GM19035 (cell line): ENCODE measurements around the gene TRDN.
"Not testable (repeated sequence)": the region's sequence is repeated elsewhere in the genome, so short reads cannot be mapped to it uniquely, and the experiment has no call there.

Experiments
- ATAC-seq: cut with Tn5 transposase; IDR thresholded peaks from one replicate; pipeline ENCODE4 v1.9.1; 2021; ENCODE audit not compliant: unreplicated experiment

Gene TRDN

GRCh38 chr6:123509112-123509511, 127.6 kb downstream of the TRDN start:
- ATAC-seq = no peak

GRCh38 chr6:123508290-123508689, 128.5 kb downstream of the TRDN start:
- ATAC-seq = no peak

- ATAC-seq = no peak
Measured at GRCh38 chr6:123507582-123507981, 129.2 kb downstream of the TRDN start.

- ATAC-seq = no peak
Measured at GRCh38 chr6:123503619-123504018, 133.1 kb downstream of the TRDN start.

GRCh38 chr6:123497025-123497424, 139.7 kb downstream of the TRDN start:
- no peak for ATAC-seq

- ATAC-seq = no peak
Measured at GRCh38 chr6:123489589-123489988, 147.2 kb downstream of the TRDN start.

GRCh38 chr6:123480986-123481385, 155.8 kb downstream of the TRDN start:
- no peak for ATAC-seq

- ATAC-seq = not testable (repeated sequence)
Measured at GRCh38 chr6:123472025-123472702, 164.6 kb downstream of the TRDN start.

GRCh38 chr6:123467392-123467791, 169.4 kb downstream of the TRDN start:
- no peak for ATAC-seq

- no peak for ATAC-seq
Measured at GRCh38 chr6:123462152-123462551, 174.6 kb downstream of the TRDN start.

- no peak for ATAC-seq
Measured at GRCh38 chr6:123458218-123458617, 178.5 kb downstream of the TRDN start.

- no peak for ATAC-seq
Measured at GRCh38 chr6:123456836-123457235, 179.9 kb downstream of the TRDN start.

- no peak for ATAC-seq
Measured at GRCh38 chr6:123454448-123454847, 182.3 kb downstream of the TRDN start.

- ATAC-seq = not testable (repeated sequence)
Measured at GRCh38 chr6:123453071-123453470, 183.7 kb downstream of the TRDN start.

- no peak for ATAC-seq
Measured at GRCh38 chr6:123448306-123448884, 188.4 kb downstream of the TRDN start.

- no peak for ATAC-seq
Measured at GRCh38 chr6:123447315-123447937, 189.3 kb downstream of the TRDN start.

GRCh38 chr6:123439371-123439770, 197.4 kb downstream of the TRDN start:
- ATAC-seq = no peak

- no peak for ATAC-seq
Measured at GRCh38 chr6:123434186-123434585, 202.6 kb downstream of the TRDN start.

- ATAC-seq = no peak
Measured at GRCh38 chr6:123430970-123431369, 205.8 kb downstream of the TRDN start.

- no peak for ATAC-seq
Measured at GRCh38 chr6:123427008-123427407, 209.7 kb downstream of the TRDN start.

- ATAC-seq = no peak
Measured at GRCh38 chr6:123423130-123423529, 213.6 kb downstream of the TRDN start.

- ATAC-seq = no peak
Measured at GRCh38 chr6:123420512-123420911, 216.2 kb downstream of the TRDN start.
